Measurements from ENCODE around the gene ENTREP3.

ENTREP3 gene

GRCh38 chr1:155208541-155209311 lies 46.6 kb downstream of the ENTREP3 start, which contains the start of gene MTX1:
MTX1 (plus strand) TSS chr1:155208695; CDS start chr1:155208805, 110 bp downstream.
- Mint-ChIP-seq H3K36me3 (ENCODE audit: low read depth) (no peaks in the 10 kb centered on the region), H3K9me3 (no peaks in the 10 kb centered on the region), H3K4me3 (peak within 1 kb of the TSS; percentile 89)

GRCh38 chr1:155207806-155208540 lies 47.3 kb downstream of the ENTREP3 start, which contains the start of gene THBS3:
THBS3 (minus strand) TSS chr1:155207897; CDS start chr1:155207876, 21 bp downstream.
- H3K4me1 Mint-ChIP-seq (ENCODE audit: low read depth): peaks cover 30% of the 10 kb centered on the region
- H3K27ac Mint-ChIP-seq: peak within 1 kb of the TSS; percentile 94
- no peaks in the 10 kb centered on the region for H3K36me3 Mint-ChIP-seq (ENCODE audit: low read depth)
- peak within 1 kb of the TSS; percentile 89 for H3K4me3 Mint-ChIP-seq
- H3K27me3 Mint-ChIP-seq: no peaks in the 10 kb centered on the region
- H3K9me3 Mint-ChIP-seq: no peaks in the 10 kb centered on the region

More at GRCh38 chr1:155208541-155209311, 46.6 kb downstream of the ENTREP3 start, which contains the start of gene MTX1:
- Mint-ChIP-seq H3K27me3 (no peaks in the 10 kb centered on the region), H3K4me1 (ENCODE audit: low read depth) (peaks cover 30% of the 10 kb centered on the region), H3K27ac (peak within 1 kb of the TSS; percentile 94)

GRCh38 chr1:155206891-155207805 lies 48.1 kb downstream of the ENTREP3 start:
- Mint-ChIP-seq H3K4me1 (ENCODE audit: low read depth) (peaks cover 30% of the 10 kb centered on the region), H3K9me3 (no peaks in the 10 kb centered on the region), H3K27me3 (no peaks in the 10 kb centered on the region), H3K27ac (peak overlapping the region; percentile 81), H3K4me3 (peak overlapping the region; percentile 52), H3K36me3 (ENCODE audit: low read depth) (no peaks in the 10 kb centered on the region)

- Mint-ChIP-seq H3K36me3 (ENCODE audit: low read depth) (no peaks in the 10 kb centered on the region), H3K27me3 (no peaks in the 10 kb centered on the region), H3K27ac (no peak overlapping the region), H3K4me3 (no peak overlapping the region), H3K9me3 (no peaks in the 10 kb centered on the region), H3K4me1 (ENCODE audit: low read depth) (peaks cover 30% of the 10 kb centered on the region)
These were observed 49.2 kb downstream of the ENTREP3 start for GRCh38 chr1:155205969-155206593.

- Mint-ChIP-seq H3K36me3 (ENCODE audit: low read depth) (no peaks in the 10 kb centered on the region), H3K27me3 (no peaks in the 10 kb centered on the region), H3K27ac (no peak overlapping the region), H3K4me3 (no peak overlapping the region), H3K9me3 (no peaks in the 10 kb centered on the region), H3K4me1 (ENCODE audit: low read depth) (peaks cover 24% of the 10 kb centered on the region)
These were observed 50.2 kb downstream of the ENTREP3 start for GRCh38 chr1:155205035-155205434.

- no peak overlapping the region for H3K4me3 Mint-ChIP-seq
- H3K27ac Mint-ChIP-seq: no peak overlapping the region
- H3K4me1 Mint-ChIP-seq (ENCODE audit: low read depth): peaks cover 11% of the 10 kb centered on the region
- H3K9me3 Mint-ChIP-seq: no peaks in the 10 kb centered on the region
- H3K27me3 Mint-ChIP-seq: no peaks in the 10 kb centered on the region
- no peaks in the 10 kb centered on the region for H3K36me3 Mint-ChIP-seq (ENCODE audit: low read depth)
These were observed 52.4 kb downstream of the ENTREP3 start for GRCh38 chr1:155202731-155203515.

GRCh38 chr1:155202198-155202597 lies 53.1 kb downstream of the ENTREP3 start:
- Mint-ChIP-seq H3K27me3 (no peaks in the 10 kb centered on the region), H3K4me3 (no peak overlapping the region), H3K4me1 (ENCODE audit: low read depth) (peaks cover 6% of the 10 kb centered on the region), H3K36me3 (ENCODE audit: low read depth) (peaks cover 3% of the 10 kb centered on the region), H3K27ac (no peak overlapping the region), H3K9me3 (no peaks in the 10 kb centered on the region)

- no peaks in the 10 kb centered on the region for H3K27me3 Mint-ChIP-seq
- no peaks in the 10 kb centered on the region for H3K9me3 Mint-ChIP-seq
- H3K36me3 Mint-ChIP-seq (ENCODE audit: low read depth): peaks cover 10% of the 10 kb centered on the region
- H3K4me1 Mint-ChIP-seq (ENCODE audit: low read depth): peaks cover 5% of the 10 kb centered on the region
- H3K4me3 Mint-ChIP-seq: no peak overlapping the region
- H3K27ac Mint-ChIP-seq: no peak overlapping the region
These were observed 54.4 kb downstream of the ENTREP3 start for GRCh38 chr1:155200920-155201319.

- H3K9me3 Mint-ChIP-seq: no peaks in the 10 kb centered on the region
- no peak overlapping the region for H3K4me3 Mint-ChIP-seq
- H3K36me3 Mint-ChIP-seq (ENCODE audit: low read depth): peaks cover 10% of the 10 kb centered on the region
- no peaks in the 10 kb centered on the region for H3K27me3 Mint-ChIP-seq
- peaks cover 14% of the 10 kb centered on the region for H3K4me1 Mint-ChIP-seq (ENCODE audit: low read depth)
- H3K27ac Mint-ChIP-seq: no peak overlapping the region
These were observed 55.5 kb downstream of the ENTREP3 start for GRCh38 chr1:155199792-155200191.

GRCh38 chr1:155198547-155198906 lies 56.8 kb downstream of the ENTREP3 start:
- Mint-ChIP-seq H3K4me1 (ENCODE audit: low read depth) (peaks cover 25% of the 10 kb centered on the region), H3K9me3 (no peaks in the 10 kb centered on the region), H3K27me3 (no peaks in the 10 kb centered on the region), H3K36me3 (ENCODE audit: low read depth) (peaks cover 10% of the 10 kb centered on the region), H3K4me3 (no peak overlapping the region), H3K27ac (no peak overlapping the region)

- Mint-ChIP-seq H3K27me3 (no peaks in the 10 kb centered on the region), H3K36me3 (ENCODE audit: low read depth) (peaks cover 10% of the 10 kb centered on the region), H3K4me1 (ENCODE audit: low read depth) (peaks cover 30% of the 10 kb centered on the region), H3K9me3 (no peaks in the 10 kb centered on the region), H3K4me3 (no peak overlapping the region), H3K27ac (no peak overlapping the region)
These were observed 57.3 kb downstream of the ENTREP3 start for GRCh38 chr1:155197901-155198546.
